ENCODE data around the gene AMOTL2.

The AMOTL2 gene

GRCh38 chr3:134325061-134325705 is 49.1 kb downstream of the AMOTL2 start:
- H3K27ac ChIP-seq (ENCODE audit: low read depth, low read length), result no peak overlapping the region

GRCh38 chr3:134323966-134324962 is 50.0 kb downstream of the AMOTL2 start:
- Histone ChIP-seq H3K9me2 (replicated peaks; ENCODE audit: control insufficient read depth, low read length) (no peaks in the 10 kb centered on the region), H3K4me1 (ENCODE audit: control insufficient read depth, low read length) (no peaks in the 10 kb centered on the region), H3K27me3 (ENCODE audit: control insufficient read depth, low read length) (0 out of 2 replicates have a peak, but pooled peaks cover 11% of the 10 kb centered on the region), H3K4me3 (ENCODE audit: low read length) (no peak overlapping the region), H3K79me2 (ENCODE audit: control insufficient read depth, low read length) (no peaks in the 10 kb centered on the region), H3K4me2 (ENCODE audit: low read length) (no peak overlapping the region), H4K20me1 (ENCODE audit: control insufficient read depth, insufficient read depth, low read depth, low read length) (no peaks in the 10 kb centered on the region), H3K27ac (ENCODE audit: low read depth, low read length) (no peak overlapping the region), H3K9me3 (ENCODE audit: control insufficient read depth, insufficient read depth, low read length) (no peaks in the 10 kb centered on the region), H3F3A (ENCODE audit: control insufficient read depth, insufficient read depth) (no peaks in the 10 kb centered on the region), H3K36me3 (ENCODE audit: control insufficient read depth, low read length) (no peaks in the 10 kb centered on the region)
- TF ChIP-seq CTCF (IDR thresholded peaks at IDR 0.05; ENCODE audit: low read depth, low read length, poor library complexity, severe bottlenecking), result no peak
- TF ChIP-seq EZH2phosphoT487 (IDR thresholded peaks at IDR 0.05; ENCODE audit: borderline replicate concordance, low read length), result no peak

More at GRCh38 chr3:134325061-134325705, 49.1 kb downstream of the AMOTL2 start:
- Histone ChIP-seq H3K9me3 (ENCODE audit: control insufficient read depth, insufficient read depth, low read length) (no peaks in the 10 kb centered on the region), H3K4me1 (ENCODE audit: control insufficient read depth, low read length) (no peaks in the 10 kb centered on the region), H3K79me2 (ENCODE audit: control insufficient read depth, low read length) (no peaks in the 10 kb centered on the region), H3K4me3 (ENCODE audit: low read length) (no peak overlapping the region), H3F3A (ENCODE audit: control insufficient read depth, insufficient read depth) (no peaks in the 10 kb centered on the region), H3K9me2 (replicated peaks; ENCODE audit: control insufficient read depth, low read length) (no peaks in the 10 kb centered on the region), H3K36me3 (ENCODE audit: control insufficient read depth, low read length) (no peaks in the 10 kb centered on the region), H3K4me2 (ENCODE audit: low read length) (no peak overlapping the region), H4K20me1 (ENCODE audit: control insufficient read depth, insufficient read depth, low read depth, low read length) (no peaks in the 10 kb centered on the region), H3K27me3 (ENCODE audit: control insufficient read depth, low read length) (0 out of 2 replicates have a peak, but pooled peaks cover 11% of the 10 kb centered on the region)
- no peak for TF ChIP-seq CTCF (IDR thresholded peaks at IDR 0.05; ENCODE audit: low read depth, low read length, poor library complexity, severe bottlenecking)
- TF ChIP-seq EZH2phosphoT487 (IDR thresholded peaks at IDR 0.05; ENCODE audit: borderline replicate concordance, low read length), result no peak

GRCh38 chr3:134322286-134322685 is 52.0 kb downstream of the AMOTL2 start:
- Histone ChIP-seq H3F3A (ENCODE audit: control insufficient read depth, insufficient read depth) (no peaks in the 10 kb centered on the region), H3K9me3 (ENCODE audit: control insufficient read depth, insufficient read depth, low read length) (no peaks in the 10 kb centered on the region), H3K9me2 (replicated peaks; ENCODE audit: control insufficient read depth, low read length) (no peaks in the 10 kb centered on the region), H3K4me2 (ENCODE audit: low read length) (no peak overlapping the region), H3K4me3 (ENCODE audit: low read length) (no peak overlapping the region), H3K79me2 (ENCODE audit: control insufficient read depth, low read length) (no peaks in the 10 kb centered on the region), H3K27me3 (ENCODE audit: control insufficient read depth, low read length) (0 out of 2 replicates have a peak, but pooled peaks cover 11% of the 10 kb centered on the region), H3K4me1 (ENCODE audit: control insufficient read depth, low read length) (no peaks in the 10 kb centered on the region), H4K20me1 (ENCODE audit: control insufficient read depth, insufficient read depth, low read depth, low read length) (no peaks in the 10 kb centered on the region), H3K27ac (ENCODE audit: low read depth, low read length) (no peak overlapping the region), H3K36me3 (ENCODE audit: control insufficient read depth, low read length) (no peaks in the 10 kb centered on the region)
- TF ChIP-seq CTCF (IDR thresholded peaks at IDR 0.05; ENCODE audit: low read depth, low read length, poor library complexity, severe bottlenecking) (no peak), EZH2phosphoT487 (IDR thresholded peaks at IDR 0.05; ENCODE audit: borderline replicate concordance, low read length) (no peak)

Data from DOHH2 (cell line).